ENCODE data around the gene NGFR. TPM values are rescaled to one million over a fixed set of nuclear protein-coding genes. Genes with fewer than 3 reads are reported as not detected.

The NGFR gene, protein sequence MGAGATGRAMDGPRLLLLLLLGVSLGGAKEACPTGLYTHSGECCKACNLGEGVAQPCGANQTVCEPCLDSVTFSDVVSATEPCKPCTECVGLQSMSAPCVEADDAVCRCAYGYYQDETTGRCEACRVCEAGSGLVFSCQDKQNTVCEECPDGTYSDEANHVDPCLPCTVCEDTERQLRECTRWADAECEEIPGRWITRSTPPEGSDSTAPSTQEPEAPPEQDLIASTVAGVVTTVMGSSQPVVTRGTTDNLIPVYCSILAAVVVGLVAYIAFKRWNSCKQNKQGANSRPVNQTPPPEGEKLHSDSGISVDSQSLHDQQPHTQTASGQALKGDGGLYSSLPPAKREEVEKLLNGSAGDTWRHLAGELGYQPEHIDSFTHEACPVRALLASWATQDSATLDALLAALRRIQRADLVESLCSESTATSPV
- total RNA-seq (2011; cell fraction: chromatin; rRNA removed; ENCODE audit: low replicate concordance) = 0.53 TPM in 1 of 2 replicates, not detected in the other
- 0.53 and 0.67 TPM in 2 replicates for total RNA-seq (2011; cell fraction: nucleolus; rRNA removed)
- 0.29 and 0.46 TPM in 2 replicates for total RNA-seq (2011; cell fraction: nucleoplasm; rRNA removed)
- 0.08 and 0.23 TPM in 2 replicates for total RNA-seq (2014; rRNA removed)
- total RNA-seq (2014; rRNA removed; fragmentation: Illumina TruSeq; extraction: Trizol) = not detected in 2 replicates
- not detected in 2 replicates for total RNA-seq (2015; rRNA removed; fragmentation: Illumina TruSeq; extraction: Trizol)
- 0.09 and 0.11 TPM in 2 replicates for total RNA-seq (2021)
- polyA plus RNA-seq (2011; rRNA removed) = 0.13 and 0.14 TPM in 2 replicates
- 0.16 and 0.18 TPM in 2 replicates for polyA plus RNA-seq (2011; cell fraction: cytosol; rRNA removed)
- polyA plus RNA-seq (2011; cell fraction: nucleus; rRNA removed) = 0.06 and 0.11 TPM in 2 replicates
- 0.03 and 0.22 TPM in 2 replicates for polyA plus RNA-seq (2012)
- 0.04 and 0.07 TPM in 2 replicates for polyA plus RNA-seq (2014; fragmentation: Illumina TruSeq; extraction: Trizol)
- not detected for polyA plus RNA-seq (2014; fragmentation: Nextera tagmentation; extraction: Ambion mirVana)
- 0.11 and 0.20 TPM in 2 replicates for polyA plus RNA-seq (2014; rRNA removed)
- polyA minus RNA-seq (2011; rRNA and poly(A)+ RNA removed) = not detected in 2 replicates
- 0.73 TPM in 1 of 2 replicates, not detected in the other for polyA minus RNA-seq (2011; cell fraction: cytosol; rRNA and poly(A)+ RNA removed)
- polyA minus RNA-seq (2011; cell fraction: nucleus; rRNA and poly(A)+ RNA removed) = 0.13 TPM in 1 of 2 replicates, not detected in the other
- percentile 25 among the genes with signal in this experiment for Bru-seq, nascent RNA
- BruChase-seq, experiment 1, labeled RNA remaining after a 2-hour chase = percentile 26 among the genes with signal in this experiment
- percentile 58 among the genes with signal in this experiment for BruChase-seq, experiment 2, labeled RNA remaining after a 6-hour chase
- long read RNA-seq, experiment 1 = 0 reads
- long read RNA-seq, experiment 2 = 0 reads
- long read RNA-seq, experiment 3 = 0 reads

DNA sequence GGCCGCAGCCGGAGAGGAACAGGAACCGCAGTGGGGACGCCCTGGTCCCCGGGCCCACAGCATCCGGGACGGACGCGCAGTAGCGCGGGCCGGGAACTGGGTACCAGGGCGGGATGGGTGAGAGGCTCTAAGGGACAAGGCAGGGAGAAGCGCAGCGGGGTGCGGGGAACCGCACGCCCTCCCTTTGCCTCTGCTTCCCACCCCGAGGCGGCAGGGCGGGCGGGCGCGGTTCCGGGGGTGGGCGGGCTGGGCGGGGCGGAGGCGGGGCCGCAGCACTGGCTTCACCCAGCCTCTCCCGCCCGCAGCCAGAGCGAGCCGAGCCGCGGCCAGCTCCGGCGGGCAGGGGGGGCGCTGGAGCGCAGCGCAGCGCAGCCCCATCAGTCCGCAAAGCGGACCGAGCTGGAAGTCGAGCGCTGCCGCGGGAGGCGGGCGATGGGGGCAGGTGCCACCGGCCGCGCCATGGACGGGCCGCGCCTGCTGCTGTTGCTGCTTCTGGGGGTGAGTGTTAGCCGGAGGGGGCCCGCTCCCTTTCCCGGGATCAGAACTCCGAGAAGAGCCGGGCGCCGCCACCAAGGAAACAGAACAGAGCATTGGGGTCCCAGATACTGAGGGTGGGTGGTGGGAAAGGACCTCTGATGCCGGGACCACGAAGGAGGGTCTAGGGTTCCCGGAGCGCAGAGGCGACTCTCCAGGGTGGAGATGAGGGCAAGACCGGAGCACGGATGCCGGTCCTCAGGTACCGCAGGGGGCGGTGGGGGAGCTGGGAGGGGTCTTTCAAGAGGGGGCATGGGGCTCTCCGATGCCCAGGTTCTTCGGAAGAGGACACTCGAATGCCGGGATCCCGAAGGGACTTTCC, at the start of gene NGFR:
Gene NGFR (plus strand): TSS at position 308 of the 856 bp plus-strand sequence. CDS start 125 bp downstream, at position 433.
- in situ Hi-C loops (cut with MboI) = no loop called here
- H3K27me3 ChIP-seq (ENCODE audit: control insufficient read depth in 2 of 2, insufficient read depth in 2 of 2, low read length in 2 of 2) = peaks cover 29 to 69% of the 10 kb centered on the region in 2 experiments
- TF ChIP-seq MEIS2 (IDR thresholded peaks at IDR 0.05; ENCODE audit: partially characterized antibody) (no peak), CCNT2 (IDR thresholded peaks at IDR 0.05; ENCODE audit: borderline replicate concordance, extremely low read depth, insufficient read length, low read depth, low read length) (peak; percentile 22), GABPA (tag; conservative IDR thresholded peaks at IDR 0.05; ENCODE audit: low read depth) (no peak), ZBTB7A (IDR thresholded peaks at IDR 0.05; ENCODE audit: borderline replicate concordance, control insufficient read depth, low read depth, low read length) (peak; percentile 64; the same call in 1 of the 2 replicates), POLR2G (IDR thresholded peaks at IDR 0.05; ENCODE audit: low read depth, low read length) (peak; percentile 40; the same call in 1 of the 2 replicates), KLF16 (IDR thresholded peaks at IDR 0.05) (peak; percentile 80), KDM5B (IDR thresholded peaks at IDR 0.05; ENCODE audit: insufficient replicate concordance, low read depth, low read length) (peak; percentile 40), JUND (IDR thresholded peaks at IDR 0.05; ENCODE audit: borderline replicate concordance, low read depth, low read length) (no peak), JUND (tag; IDR thresholded peaks at IDR 0.05; ENCODE audit: borderline replicate concordance, low read depth, low read length) (no peak)
- TF ChIP-seq, protein P1, sequence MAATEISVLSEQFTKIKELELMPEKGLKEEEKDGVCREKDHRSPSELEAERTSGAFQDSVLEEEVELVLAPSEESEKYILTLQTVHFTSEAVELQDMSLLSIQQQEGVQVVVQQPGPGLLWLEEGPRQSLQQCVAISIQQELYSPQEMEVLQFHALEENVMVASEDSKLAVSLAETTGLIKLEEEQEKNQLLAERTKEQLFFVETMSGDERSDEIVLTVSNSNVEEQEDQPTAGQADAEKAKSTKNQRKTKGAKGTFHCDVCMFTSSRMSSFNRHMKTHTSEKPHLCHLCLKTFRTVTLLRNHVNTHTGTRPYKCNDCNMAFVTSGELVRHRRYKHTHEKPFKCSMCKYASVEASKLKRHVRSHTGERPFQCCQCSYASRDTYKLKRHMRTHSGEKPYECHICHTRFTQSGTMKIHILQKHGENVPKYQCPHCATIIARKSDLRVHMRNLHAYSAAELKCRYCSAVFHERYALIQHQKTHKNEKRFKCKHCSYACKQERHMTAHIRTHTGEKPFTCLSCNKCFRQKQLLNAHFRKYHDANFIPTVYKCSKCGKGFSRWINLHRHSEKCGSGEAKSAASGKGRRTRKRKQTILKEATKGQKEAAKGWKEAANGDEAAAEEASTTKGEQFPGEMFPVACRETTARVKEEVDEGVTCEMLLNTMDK (IDR thresholded peaks at IDR 0.05; ENCODE audit: borderline replicate concordance, insufficient read depth, low read depth, low read length, poor library complexity, severe bottlenecking) = peak; percentile 55

More for the DNA sequence above, at the start of gene NGFR:
- H3K79me2 ChIP-seq (ENCODE audit: control insufficient read depth, insufficient read depth, low read length) = no peaks in the 10 kb centered on the region
- H3K36me3 ChIP-seq (ENCODE audit: control insufficient read depth, insufficient read depth, low read length) = no peaks in the 10 kb centered on the region
- H3K9me3 ChIP-seq (replicated peaks; ENCODE audit: control insufficient read depth, insufficient read depth, low read depth, low read length) = no peaks in the 10 kb centered on the region; the same call in 1 of the 2 replicates
- ATAC-seq (peak; percentile 94), DNase-seq (ENCODE audit: extremely low read depth in 1 of 4, low spot score in 3 of 4) (peak; percentile 78 to 97 (median 93)), FAIRE-seq (no peak)
- 10% methylated on average over 40 of the region's 79 CpGs for WGBS (ENCODE audit: insufficient coverage, low coverage, missing lambda C conversion rate)
- intact Hi-C loops (cut with micrococcal nuclease) = loop anchor here (1.0 to 5.0 kb wide), 2 partner anchors 33 to 53 kb away; no protein-coding TSS in a partner anchor
- peak within 1 kb of the TSS in 1 of 2 experiments; percentile 61; a peak in 2 of 4 replicates for H3K9ac ChIP-seq (ENCODE audit: insufficient read depth in 1 of 2, low read depth in 2 of 2, low read length in 2 of 2)
- H2AFZ ChIP-seq (ENCODE audit: low read depth, low read length) = peak within 1 kb of the TSS; percentile 29; the same call in 1 of the 2 replicates
- no peak within 1 kb of the TSS; the same call in 1 of the 2 replicates for H3K4me3 ChIP-seq
- H4K20me1 ChIP-seq (replicated peaks; ENCODE audit: control insufficient read depth, insufficient read depth, low read length) = peaks cover 10% of the 10 kb centered on the region
- no peaks in the 10 kb centered on the region for H3K9me1 ChIP-seq (ENCODE audit: control insufficient read depth, insufficient read depth, low read length)
- POLR2A ChIA-PET = interaction anchor here (0.6 kb wide), 1 partner anchor 488 kb away, joined by 3 read pairs; no protein-coding TSS in a partner anchor
- CTCF ChIA-PET (ENCODE audit: low intra/inter-chr PET ratio) = no interaction called here
- H3K4me2 ChIP-seq (ENCODE audit: insufficient read depth, low read length) = peak within 1 kb of the TSS; percentile 12; the same call in 1 of the 2 replicates
- peaks cover 0 to 31% of the 10 kb centered on the region in 2 experiments; a peak in 2 of 5 replicates for H3K4me1 ChIP-seq (replicated peaks in 1 of 2; ENCODE audit: control insufficient read depth in 2 of 2, insufficient read depth in 2 of 2, low read length in 2 of 2)
- no peak within 1 kb of the TSS for H3K27ac ChIP-seq (ENCODE audit: extremely low read depth, low read depth, low read length)
- BruUV-seq (replicated peaks) = no TSS peak
